ENCODE results near the gene ENOX1. TPM values are rescaled to one million over a fixed set of nuclear protein-coding genes. Genes with fewer than 3 reads are reported as not detected.

The ENOX1 gene
- total and polyA plus RNA-seq, 4 donors, result 0.33 to 7.7 (median 1.1) TPM

- Histone ChIP-seq H3K27ac (ENCODE audit: low read depth in 1 of 2, low read length in 1 of 2) (no peak overlapping the region), H3K4me1 (ENCODE audit: control insufficient read depth in 5 of 5, insufficient read depth in 5 of 5, low read length in 5 of 5) (peaks cover 0 to 8% (median 0%) of the 10 kb centered on the region in 5 donors), H3K9me3 (ENCODE audit: control insufficient read depth in 4 of 4, insufficient read depth in 3 of 4, low read length in 3 of 4) (no peaks in the 10 kb centered on the region), H3K36me3 (ENCODE audit: control insufficient read depth in 4 of 4, insufficient read depth in 4 of 4, low read length in 4 of 4) (no peaks in the 10 kb centered on the region), H3K4me3 (no peak overlapping the region), H3K9ac (ENCODE audit: insufficient read depth in 1 of 2, low read length in 2 of 2) (no peak overlapping the region), H3K27me3 (ENCODE audit: control insufficient read depth in 3 of 3, insufficient read depth in 3 of 3, low read length in 2 of 3) (no peaks in the 10 kb centered on the region)
- WGBS, 2 donors, result 91 to 95% methylated on average over 5 of the region's 5 CpGs
- TF ChIP-seq CTCF (IDR thresholded peaks at IDR 0.05; ENCODE audit: control extremely low read depth, extremely low read depth), result no peak
- no peak for DNase-seq
- no peak for ATAC-seq (ENCODE audit: insufficient read depth, low FRiP score)
Measured at GRCh38 chr13:43407023-43407581, 379.7 kb downstream of the ENOX1 start.

GRCh38 chr13:43405457-43405856, 381.3 kb downstream of the ENOX1 start:
- WGBS, 2 donors, result 91 to 93% methylated on average over 1 of the region's 1 CpG
- no peak for TF ChIP-seq CTCF (IDR thresholded peaks at IDR 0.05; ENCODE audit: control extremely low read depth, extremely low read depth)

GRCh38 chr13:43402380-43402779, 384.4 kb downstream of the ENOX1 start:
- 88 to 96% methylated on average over 1 of the region's 1 CpG for WGBS, 2 donors
- no peak for TF ChIP-seq CTCF (IDR thresholded peaks at IDR 0.05; ENCODE audit: control extremely low read depth, extremely low read depth)
- ATAC-seq (ENCODE audit: insufficient read depth, low FRiP score), result no peak

More at GRCh38 chr13:43405457-43405856, 381.3 kb downstream of the ENOX1 start:
- DNase-seq (no peak), ATAC-seq (ENCODE audit: insufficient read depth, low FRiP score) (no peak)
- Histone ChIP-seq H3K36me3 (ENCODE audit: control insufficient read depth in 4 of 4, insufficient read depth in 4 of 4, low read length in 4 of 4) (no peaks in the 10 kb centered on the region), H3K27ac (ENCODE audit: low read depth in 1 of 2, low read length in 1 of 2) (no peak overlapping the region), H3K27me3 (ENCODE audit: control insufficient read depth in 3 of 3, insufficient read depth in 3 of 3, low read length in 2 of 3) (no peaks in the 10 kb centered on the region), H3K9ac (ENCODE audit: insufficient read depth in 1 of 2, low read length in 2 of 2) (no peak overlapping the region), H3K9me3 (ENCODE audit: control insufficient read depth in 4 of 4, insufficient read depth in 3 of 4, low read length in 3 of 4) (no peaks in the 10 kb centered on the region), H3K4me3 (no peak overlapping the region), H3K4me1 (ENCODE audit: control insufficient read depth in 5 of 5, insufficient read depth in 5 of 5, low read length in 5 of 5) (no peaks in the 10 kb centered on the region)

GRCh38 chr13:43401361-43401760, 385.4 kb downstream of the ENOX1 start:
- 50 to 61% methylated on average over 4 of the region's 4 CpGs for WGBS, 2 donors
- Histone ChIP-seq H3K9ac (ENCODE audit: insufficient read depth in 1 of 2, low read length in 2 of 2) (no peak overlapping the region), H3K36me3 (ENCODE audit: control insufficient read depth in 4 of 4, insufficient read depth in 4 of 4, low read length in 4 of 4) (no peaks in the 10 kb centered on the region), H3K27me3 (ENCODE audit: control insufficient read depth in 3 of 3, insufficient read depth in 3 of 3, low read length in 2 of 3) (no peaks in the 10 kb centered on the region), H3K4me3 (no peak overlapping the region), H3K27ac (ENCODE audit: low read depth in 1 of 2, low read length in 1 of 2) (no peak overlapping the region), H3K4me1 (ENCODE audit: control insufficient read depth in 5 of 5, insufficient read depth in 5 of 5, low read length in 5 of 5) (no peaks in the 10 kb centered on the region), H3K9me3 (ENCODE audit: control insufficient read depth in 4 of 4, insufficient read depth in 3 of 4, low read length in 3 of 4) (peaks cover 0 to 2% (median 0%) of the 10 kb centered on the region in 4 donors)
- TF ChIP-seq CTCF (IDR thresholded peaks at IDR 0.05; ENCODE audit: control extremely low read depth, extremely low read depth), result no peak
- ATAC-seq (ENCODE audit: insufficient read depth, low FRiP score) (no peak), DNase-seq (no peak)

More at GRCh38 chr13:43402380-43402779, 384.4 kb downstream of the ENOX1 start:
- Histone ChIP-seq H3K36me3 (ENCODE audit: control insufficient read depth in 4 of 4, insufficient read depth in 4 of 4, low read length in 4 of 4) (no peaks in the 10 kb centered on the region), H3K27ac (ENCODE audit: low read depth in 1 of 2, low read length in 1 of 2) (no peak overlapping the region), H3K4me3 (no peak overlapping the region), H3K9me3 (ENCODE audit: control insufficient read depth in 4 of 4, insufficient read depth in 3 of 4, low read length in 3 of 4) (no peaks in the 10 kb centered on the region), H3K27me3 (ENCODE audit: control insufficient read depth in 3 of 3, insufficient read depth in 3 of 3, low read length in 2 of 3) (no peaks in the 10 kb centered on the region), H3K4me1 (ENCODE audit: control insufficient read depth in 5 of 5, insufficient read depth in 5 of 5, low read length in 5 of 5) (no peaks in the 10 kb centered on the region), H3K9ac (ENCODE audit: insufficient read depth in 1 of 2, low read length in 2 of 2) (no peak overlapping the region)
- DNase-seq, result no peak
